WTC11 (cell line): ENCODE data around the gene TTC39C. TPM values are rescaled to one million over a fixed set of nuclear protein-coding genes. Genes with fewer than 3 reads are reported as not detected.

Experiments
- ATAC-seq: fragments of 200-7000 bp; cut with Tn5 transposase; 2 replicates; pipeline ENCODE4 v1.10.0; 2021; ENCODE audit warnings: mild to moderate bottlenecking, moderate library complexity
- CTCF ChIA-PET: fragments of 300-600 bp; sonication (Branson Sonifier 250); formaldehyde crosslinking; loops from one replicate; lab custom pipeline; 2021; ENCODE audit warnings: antibody characterized with exemption; lab: Charles Lee
- POLR2A ChIA-PET: fragments of 350-600 bp; sonication (Branson Sonifier 250); formaldehyde crosslinking; loops from one replicate; lab custom pipeline; 2021; ENCODE audit warnings: antibody characterized with exemption; lab: Charles Lee
- DNase-seq: peaks from one replicate; pipeline ENCODE4 v3.0.0; 2021; ENCODE audit warnings: low spot score
- H3K27ac Mint-ChIP-seq: 2 replicates; pipeline ENCODE4 v1.8.0; 2021; ENCODE audit warnings: mixed read lengths
- H3K27me3 Mint-ChIP-seq: 2 replicates; pipeline ENCODE4 v1.8.0; 2021; ENCODE audit warnings: low read depth, mild to moderate bottlenecking, moderate library complexity, mixed read lengths
- H3K36me3 Mint-ChIP-seq: 2 replicates; pipeline ENCODE4 v1.8.0; 2021; ENCODE audit warnings: mixed read lengths
- H3K4me1 Mint-ChIP-seq: 2 replicates; pipeline ENCODE4 v1.8.0; 2022; ENCODE audit warnings: mixed read lengths
- H3K4me3 Mint-ChIP-seq: 2 replicates; pipeline ENCODE4 v1.8.0; 2021; ENCODE audit warnings: mild to moderate bottlenecking, moderate library complexity, mixed read lengths
- H3K9me3 Mint-ChIP-seq: 2 replicates; pipeline ENCODE4 v1.8.0; 2021; ENCODE audit warnings: mixed read lengths
- ARID4B ChIP-seq: sonication (generic); formaldehyde crosslinking; IDR thresholded peaks from 2 replicates; pipeline ENCODE4 v1.8.0; 2023; ENCODE audit warnings: missing genetic modification reagents, mild to moderate bottlenecking, borderline replicate concordance
- ATF6 ChIP-seq: sonication (generic); formaldehyde crosslinking; IDR thresholded peaks from 2 replicates; pipeline ENCODE4 v1.8.1; 2023; ENCODE audit warnings: mild to moderate bottlenecking, missing genetic modification reagents
- CBFB ChIP-seq: sonication (generic); formaldehyde crosslinking; IDR thresholded peaks from 2 replicates; pipeline ENCODE4 v1.8.1; 2022; ENCODE audit warnings: mild to moderate bottlenecking, low read depth, missing genetic modification reagents
- E2F1 ChIP-seq: sonication (generic); formaldehyde crosslinking; IDR thresholded peaks from 2 replicates; pipeline ENCODE4 v1.8.0; 2022; ENCODE audit warnings: mild to moderate bottlenecking, missing genetic modification reagents
- EMX1 ChIP-seq: fragments of 250-450 bp; sonication (Bioruptor Pico); IDR thresholded peaks from 2 replicates; pipeline ENCODE4 v1.8.0; 2021; ENCODE audit warnings: mild to moderate bottlenecking
- KAT7 ChIP-seq: sonication (generic); formaldehyde crosslinking; IDR thresholded peaks from 2 replicates; pipeline ENCODE4 v1.8.1; 2023; ENCODE audit warnings: missing genetic modification reagents, mild to moderate bottlenecking, borderline replicate concordance
- MXD4 ChIP-seq: fragments of 250-450 bp; sonication (Bioruptor Pico); IDR thresholded peaks from 2 replicates; pipeline ENCODE4 v1.8.0; 2021; ENCODE audit warnings: mild to moderate bottlenecking, moderate library complexity, borderline replicate concordance
- SMAD4 ChIP-seq: sonication (generic); formaldehyde crosslinking; IDR thresholded peaks from 2 replicates; pipeline ENCODE4 v1.8.0; 2022; ENCODE audit warnings: mild to moderate bottlenecking, missing genetic modification reagents
- SP1 ChIP-seq: sonication (generic); formaldehyde crosslinking; conservative IDR thresholded peaks from 2 replicates; pipeline ENCODE4 v1.8.1; 2022; ENCODE audit warnings: missing genetic modification reagents
- STAT6 ChIP-seq: sonication (generic); formaldehyde crosslinking; conservative IDR thresholded peaks from 2 replicates; pipeline ENCODE4 v1.8.1; 2023; ENCODE audit warnings: mild to moderate bottlenecking, low read depth, missing genetic modification reagents, moderate library complexity
- ZBTB43 ChIP-seq: sonication (generic); formaldehyde crosslinking; IDR thresholded peaks from 2 replicates; pipeline ENCODE4 v1.8.1; 2023; ENCODE audit warnings: mild to moderate bottlenecking, missing genetic modification reagents
- ZNF121 ChIP-seq: sonication (generic); formaldehyde crosslinking; IDR thresholded peaks from 2 replicates; pipeline ENCODE4 v1.8.0; 2023; ENCODE audit warnings: missing genetic modification reagents
- ZNF281 ChIP-seq: sonication (generic); formaldehyde crosslinking; IDR thresholded peaks from 2 replicates; pipeline ENCODE4 v1.8.0; 2023; ENCODE audit warnings: mild to moderate bottlenecking, missing genetic modification reagents
- ZNF396 ChIP-seq: fragments of 250-450 bp; sonication (Bioruptor Pico); IDR thresholded peaks from 2 replicates; pipeline ENCODE4 v1.8.0; 2021; ENCODE audit warnings: mild to moderate bottlenecking, moderate library complexity, borderline replicate concordance
- ZNF416 ChIP-seq: fragments of 250-450 bp; sonication (Bioruptor Pico); IDR thresholded peaks from 2 replicates; pipeline ENCODE4 v1.9.0; 2021; ENCODE audit warnings: mild to moderate bottlenecking, inconsistent platforms
- ZNF425 ChIP-seq: fragments of 250-450 bp; sonication (Bioruptor Pico); conservative IDR thresholded peaks from 2 replicates; pipeline ENCODE4 v1.9.0; 2021; ENCODE audit warnings: mild to moderate bottlenecking
- total RNA-seq: library from RNA; stranded (reverse); gene quantifications from 3 replicates; pipeline ENCODE4 v1.2.3, GENCODE V29; 2021

Gene TTC39C
- total RNA-seq, 1 experiment from 2014 or later, result 57.3 TPM

GRCh38 chr18:24089515-24090337 is 75.2 kb downstream of the TTC39C start (continued):
- TF ChIP-seq SMAD4 (CRISPR knock-in tag) (no peak), E2F1 (CRISPR knock-in tag) (no peak), ZBTB43 (no peak), KAT7 (CRISPR knock-in tag) (no peak)

- peaks cover 22% of the 10 kb centered on the region for H3K36me3 Mint-ChIP-seq
- POLR2A ChIA-PET, result interaction anchor here (0.6 kb wide), 1 partner anchor 553 kb away, joined by 5 read pairs; no protein-coding TSS in a partner anchor
- DNase-seq, result no peak
- peaks cover 3% of the 10 kb centered on the region for H3K9me3 Mint-ChIP-seq
- ATAC-seq, result no peak
- H3K4me1 Mint-ChIP-seq, result no peaks in the 10 kb centered on the region
- H3K4me3 Mint-ChIP-seq, result no peak overlapping the region
- no peaks in the 10 kb centered on the region for H3K27me3 Mint-ChIP-seq
- no peak overlapping the region for H3K27ac Mint-ChIP-seq
- CTCF ChIA-PET, result no interaction called here
- TF ChIP-seq CBFB (CRISPR knock-in tag), result no peak
- TF ChIP-seq MXD4, result no peak
- no peak for TF ChIP-seq STAT6
- no peak for TF ChIP-seq SP1 (CRISPR knock-in tag)
- TF ChIP-seq ZNF281 (CRISPR knock-in tag), result no peak
- no peak for TF ChIP-seq ZNF416
- no peak for TF ChIP-seq ARID4B (CRISPR knock-in tag)
- no peak for TF ChIP-seq ZBTB43
- TF ChIP-seq EMX1 (CRISPR knock-in tag), result no peak
- TF ChIP-seq ZNF396 (CRISPR knock-in tag), result no peak
- no peak for TF ChIP-seq ATF6
- no peak for TF ChIP-seq ZNF121 (CRISPR knock-in tag)
- no peak for TF ChIP-seq ZNF425
Observed at GRCh38 chr18:24090876-24091275, 76.3 kb downstream of the TTC39C start.
